ENCODE measurements around the gene TSPYL4.

TSPYL4 gene

GRCh38 chr6:116238083-116238482, 15.8 kb downstream of the TSPYL4 start:
- Histone ChIP-seq H3K4me3 (ENCODE audit: low read depth in 1 of 5, low read length in 5 of 5) (no peak overlapping the region), H3K27me3 (ENCODE audit: control insufficient read depth in 5 of 5, insufficient read depth in 4 of 5, low read length in 5 of 5) (no peaks in the 10 kb centered on the region), H3K27ac (ENCODE audit: low read depth, low read length) (no peak overlapping the region), H3K36me3 (ENCODE audit: control insufficient read depth in 5 of 5, insufficient read depth in 5 of 5, low read length in 5 of 5) (peaks cover 3 to 22% (median 13%) of the 10 kb centered on the region in 5 donors), H3K4me1 (ENCODE audit: control insufficient read depth in 5 of 5, insufficient read depth in 5 of 5, low read length in 5 of 5) (no peaks in the 10 kb centered on the region), H3K9me3 (ENCODE audit: control insufficient read depth in 5 of 5, low read length in 5 of 5) (no peaks in the 10 kb centered on the region), H3K9ac (ENCODE audit: low read length in 5 of 5) (no peak overlapping the region)

GRCh38 chr6:116234689-116235088, 19.2 kb downstream of the TSPYL4 start:
- no peak overlapping the region for H3K4me3 ChIP-seq (ENCODE audit: low read depth in 1 of 5, low read length in 5 of 5)

GRCh38 chr6:116229287-116229913, 24.5 kb downstream of the TSPYL4 start:
- Histone ChIP-seq H3K27me3 (ENCODE audit: control insufficient read depth in 5 of 5, insufficient read depth in 4 of 5, low read length in 5 of 5) (no peaks in the 10 kb centered on the region), H3K36me3 (ENCODE audit: control insufficient read depth in 5 of 5, insufficient read depth in 5 of 5, low read length in 5 of 5) (peaks cover 0 to 5% (median 0%) of the 10 kb centered on the region in 5 donors), H3K9me3 (ENCODE audit: control insufficient read depth in 5 of 5, low read length in 5 of 5) (no peaks in the 10 kb centered on the region), H3K27ac (ENCODE audit: low read depth, low read length) (no peak overlapping the region), H3K4me3 (ENCODE audit: low read depth in 1 of 5, low read length in 5 of 5) (peak overlapping the region in 3 of 5 donors; percentile 15 to 57 (median 22)), H3K9ac (ENCODE audit: low read length in 5 of 5) (no peak overlapping the region), H3K4me1 (ENCODE audit: control insufficient read depth in 5 of 5, insufficient read depth in 5 of 5, low read length in 5 of 5) (no peaks in the 10 kb centered on the region)

More at GRCh38 chr6:116234689-116235088, 19.2 kb downstream of the TSPYL4 start:
- H3K27me3 ChIP-seq (ENCODE audit: control insufficient read depth in 5 of 5, insufficient read depth in 4 of 5, low read length in 5 of 5), result no peaks in the 10 kb centered on the region
- H3K27ac ChIP-seq (ENCODE audit: low read depth, low read length), result no peak overlapping the region
- H3K4me1 ChIP-seq (ENCODE audit: control insufficient read depth in 5 of 5, insufficient read depth in 5 of 5, low read length in 5 of 5), result no peaks in the 10 kb centered on the region
- H3K9ac ChIP-seq (ENCODE audit: low read length in 5 of 5), result no peak overlapping the region
- H3K9me3 ChIP-seq (ENCODE audit: control insufficient read depth in 5 of 5, low read length in 5 of 5), result no peaks in the 10 kb centered on the region
- peaks cover 3 to 22% (median 13%) of the 10 kb centered on the region in 5 donors for H3K36me3 ChIP-seq (ENCODE audit: control insufficient read depth in 5 of 5, insufficient read depth in 5 of 5, low read length in 5 of 5)

GRCh38 chr6:116223355-116223754, 30.5 kb downstream of the TSPYL4 start:
- no peak overlapping the region for H3K9ac ChIP-seq (ENCODE audit: low read length in 5 of 5)
- no peaks in the 10 kb centered on the region for H3K4me1 ChIP-seq (ENCODE audit: control insufficient read depth in 5 of 5, insufficient read depth in 5 of 5, low read length in 5 of 5)
- H3K36me3 ChIP-seq (ENCODE audit: control insufficient read depth in 5 of 5, insufficient read depth in 5 of 5, low read length in 5 of 5), result peaks cover 4 to 14% (median 11%) of the 10 kb centered on the region in 5 donors
- H3K27ac ChIP-seq (ENCODE audit: low read depth, low read length), result no peak overlapping the region
- H3K9me3 ChIP-seq (ENCODE audit: control insufficient read depth in 5 of 5, low read length in 5 of 5), result no peaks in the 10 kb centered on the region
- H3K27me3 ChIP-seq (ENCODE audit: control insufficient read depth in 5 of 5, insufficient read depth in 4 of 5, low read length in 5 of 5), result no peaks in the 10 kb centered on the region
- no peak overlapping the region for H3K4me3 ChIP-seq (ENCODE audit: low read depth in 1 of 5, low read length in 5 of 5)

- no peak overlapping the region for H3K9ac ChIP-seq (ENCODE audit: low read length in 5 of 5)
- peaks cover 4 to 14% (median 11%) of the 10 kb centered on the region in 5 donors for H3K36me3 ChIP-seq (ENCODE audit: control insufficient read depth in 5 of 5, insufficient read depth in 5 of 5, low read length in 5 of 5)
- no peaks in the 10 kb centered on the region for H3K27me3 ChIP-seq (ENCODE audit: control insufficient read depth in 5 of 5, insufficient read depth in 4 of 5, low read length in 5 of 5)
- no peak overlapping the region for H3K4me3 ChIP-seq (ENCODE audit: low read depth in 1 of 5, low read length in 5 of 5)
- H3K4me1 ChIP-seq (ENCODE audit: control insufficient read depth in 5 of 5, insufficient read depth in 5 of 5, low read length in 5 of 5), result no peaks in the 10 kb centered on the region
- no peak overlapping the region for H3K27ac ChIP-seq (ENCODE audit: low read depth, low read length)
- H3K9me3 ChIP-seq (ENCODE audit: control insufficient read depth in 5 of 5, low read length in 5 of 5), result no peaks in the 10 kb centered on the region
Measured at GRCh38 chr6:116221911-116222310, 32.0 kb downstream of the TSPYL4 start.

- H3K27me3 ChIP-seq (ENCODE audit: control insufficient read depth in 5 of 5, insufficient read depth in 4 of 5, low read length in 5 of 5), result no peaks in the 10 kb centered on the region
- H3K4me1 ChIP-seq (ENCODE audit: control insufficient read depth in 5 of 5, insufficient read depth in 5 of 5, low read length in 5 of 5), result no peaks in the 10 kb centered on the region
- H3K9me3 ChIP-seq (ENCODE audit: control insufficient read depth in 5 of 5, low read length in 5 of 5), result no peaks in the 10 kb centered on the region
- peaks cover 4 to 14% (median 11%) of the 10 kb centered on the region in 5 donors for H3K36me3 ChIP-seq (ENCODE audit: control insufficient read depth in 5 of 5, insufficient read depth in 5 of 5, low read length in 5 of 5)
- H3K4me3 ChIP-seq (ENCODE audit: low read depth in 1 of 5, low read length in 5 of 5), result no peak overlapping the region
- H3K27ac ChIP-seq (ENCODE audit: low read depth, low read length), result no peak overlapping the region
- H3K9ac ChIP-seq (ENCODE audit: low read length in 5 of 5), result no peak overlapping the region
Measured at GRCh38 chr6:116221067-116221466, 32.8 kb downstream of the TSPYL4 start.

- no peaks in the 10 kb centered on the region for H3K27me3 ChIP-seq (ENCODE audit: control insufficient read depth in 5 of 5, insufficient read depth in 4 of 5, low read length in 5 of 5)
- H3K9me3 ChIP-seq (ENCODE audit: control insufficient read depth in 5 of 5, low read length in 5 of 5), result no peaks in the 10 kb centered on the region
- no peak overlapping the region for H3K27ac ChIP-seq (ENCODE audit: low read depth, low read length)
- no peak overlapping the region for H3K9ac ChIP-seq (ENCODE audit: low read length in 5 of 5)
- no peaks in the 10 kb centered on the region for H3K4me1 ChIP-seq (ENCODE audit: control insufficient read depth in 5 of 5, insufficient read depth in 5 of 5, low read length in 5 of 5)
- no peak overlapping the region for H3K4me3 ChIP-seq (ENCODE audit: low read depth in 1 of 5, low read length in 5 of 5)
- peaks cover 4 to 11% (median 9%) of the 10 kb centered on the region in 5 donors for H3K36me3 ChIP-seq (ENCODE audit: control insufficient read depth in 5 of 5, insufficient read depth in 5 of 5, low read length in 5 of 5)
Measured at GRCh38 chr6:116218866-116219265, 35.0 kb downstream of the TSPYL4 start.

GRCh38 chr6:116218172-116218633, 35.7 kb downstream of the TSPYL4 start:
- Histone ChIP-seq H3K4me1 (ENCODE audit: control insufficient read depth in 5 of 5, insufficient read depth in 5 of 5, low read length in 5 of 5) (no peaks in the 10 kb centered on the region), H3K9ac (ENCODE audit: low read length in 5 of 5) (no peak overlapping the region), H3K9me3 (ENCODE audit: control insufficient read depth in 5 of 5, low read length in 5 of 5) (no peaks in the 10 kb centered on the region), H3K27ac (ENCODE audit: low read depth, low read length) (no peak overlapping the region), H3K36me3 (ENCODE audit: control insufficient read depth in 5 of 5, insufficient read depth in 5 of 5, low read length in 5 of 5) (peaks cover 4 to 11% (median 9%) of the 10 kb centered on the region in 5 donors), H3K4me3 (ENCODE audit: low read depth in 1 of 5, low read length in 5 of 5) (no peak overlapping the region), H3K27me3 (ENCODE audit: control insufficient read depth in 5 of 5, insufficient read depth in 4 of 5, low read length in 5 of 5) (no peaks in the 10 kb centered on the region)

- H3K9me3 ChIP-seq (ENCODE audit: control insufficient read depth in 5 of 5, low read length in 5 of 5), result no peaks in the 10 kb centered on the region
Measured at GRCh38 chr6:116217069-116217468, 36.8 kb downstream of the TSPYL4 start.

GRCh38 chr6:116215414-116215813, 38.5 kb downstream of the TSPYL4 start:
- Histone ChIP-seq H3K9me3 (ENCODE audit: control insufficient read depth in 5 of 5, low read length in 5 of 5) (no peaks in the 10 kb centered on the region), H3K36me3 (ENCODE audit: control insufficient read depth in 5 of 5, insufficient read depth in 5 of 5, low read length in 5 of 5) (peaks cover 0 to 6% (median 0%) of the 10 kb centered on the region in 5 donors), H3K4me3 (ENCODE audit: low read depth in 1 of 5, low read length in 5 of 5) (no peak overlapping the region), H3K27me3 (ENCODE audit: control insufficient read depth in 5 of 5, insufficient read depth in 4 of 5, low read length in 5 of 5) (no peaks in the 10 kb centered on the region), H3K4me1 (ENCODE audit: control insufficient read depth in 5 of 5, insufficient read depth in 5 of 5, low read length in 5 of 5) (no peaks in the 10 kb centered on the region), H3K27ac (ENCODE audit: low read depth, low read length) (no peak overlapping the region), H3K9ac (ENCODE audit: low read length in 5 of 5) (no peak overlapping the region)

More at GRCh38 chr6:116217069-116217468, 36.8 kb downstream of the TSPYL4 start:
- Histone ChIP-seq H3K9ac (ENCODE audit: low read length in 5 of 5) (no peak overlapping the region), H3K36me3 (ENCODE audit: control insufficient read depth in 5 of 5, insufficient read depth in 5 of 5, low read length in 5 of 5) (peaks cover 0 to 10% (median 4%) of the 10 kb centered on the region in 5 donors), H3K4me1 (ENCODE audit: control insufficient read depth in 5 of 5, insufficient read depth in 5 of 5, low read length in 5 of 5) (no peaks in the 10 kb centered on the region), H3K4me3 (ENCODE audit: low read depth in 1 of 5, low read length in 5 of 5) (no peak overlapping the region), H3K27ac (ENCODE audit: low read depth, low read length) (no peak overlapping the region), H3K27me3 (ENCODE audit: control insufficient read depth in 5 of 5, insufficient read depth in 4 of 5, low read length in 5 of 5) (no peaks in the 10 kb centered on the region)

All from subcutaneous abdominal adipose tissue (tissue), 5 donors.